Stomach (tissue), 9 donors: ENCODE data around the gene SPEM2. TPM values are rescaled to one million over a fixed set of nuclear protein-coding genes. Genes with fewer than 3 reads are reported as not detected.

Experiments used
- DNase-seq, 2 donors: peaks; one replicate each; pipeline versions ENCODE4 v3.0.0 to v3.0.0-alpha.2; 2013 to 2019
- H3K27ac ChIP-seq, 5 donors: fragments of 200-600 bp in 4 of 5; sonication (generic) in 4 of 5; one replicate each; pipeline ENCODE4 v1.5.1; 2013 to 2019; ENCODE audit warnings: mild to moderate bottlenecking in 1 of 5, moderate library complexity in 1 of 5
- H3K27me3 ChIP-seq, 3 donors: fragments of 200-600 bp; sonication (generic); one replicate each; pipeline ENCODE4 v1.5.1; 2017 to 2019; ENCODE audit warnings: mixed run types in 1 of 3
- H3K36me3 ChIP-seq, 4 donors: fragments of 200-600 bp; sonication (generic); 1 replicate in 3 of 4; 2 replicates in 1 of 4; pipeline ENCODE4 v1.5.1; 2016 to 2019
- H3K4me1 ChIP-seq, 4 donors: fragments of 200-600 bp; sonication (generic); one replicate each; pipeline ENCODE4 v1.5.1; 2016 to 2019
- H3K4me3 ChIP-seq, 4 donors: fragments of 200-600 bp; sonication (generic) in 3 of 4; one replicate each; pipeline ENCODE4 v1.5.1; 2016 to 2019; ENCODE audit warnings: mild to moderate bottlenecking in 1 of 4
- H3K9me3 ChIP-seq, 4 donors: fragments of 200-600 bp; sonication (generic); one replicate each; pipeline ENCODE4 v1.5.1; 2016 to 2019
- CTCF ChIP-seq, 7 experiments: fragments of 450-650 bp in 4 of 7; fragments of 200-600 bp in 3 of 7; sonication (generic) in 3 of 7; IDR thresholded peaks; one replicate each; pipeline ENCODE4 v1.5.1; 2016 to 2019; ENCODE audit warnings: antibody characterized with exemption in 7 of 7, control low read depth in 2 of 7, mild to moderate bottlenecking in 1 of 7
- EP300 ChIP-seq: sonication (generic); formaldehyde crosslinking; IDR thresholded peaks from one replicate; pipeline ENCODE4 v1.6.1; 2017; ENCODE audit warnings: antibody characterized with exemption
- POLR2A ChIP-seq, 4 donors: fragments of 450-650 bp; IDR thresholded peaks; one replicate each; pipeline ENCODE4 v1.6.1; 2016; ENCODE audit warnings: antibody characterized with exemption in 4 of 4, control low read depth in 2 of 4, mild to moderate bottlenecking in 1 of 4, moderate library complexity in 1 of 4
- POLR2AphosphoS5 ChIP-seq, 3 donors: sonication (generic); formaldehyde crosslinking; IDR thresholded peaks; one replicate each; pipeline ENCODE4 v1.6.1; 2016; ENCODE audit warnings: antibody characterized with exemption in 3 of 3
- WGBS, 5 donors: extraction: QIAGEN DNeasy Blood & Tissue Kit in 3 of 5; methylation state at CpG; one replicate each; pipeline versions ENCODE4 v1.1.5 to v1.1.7; 2013 to 2018; 5-methylcytosine and 5-hydroxymethylcytosine counted together
- intact Hi-C: fragments of 100-400 bp; cut with DNase I; formaldehyde crosslinking; loops from one replicate; pipeline ENCODE4 v1.15.1; 2023; ENCODE audit warnings: low total_unique reads
- polyA plus RNA-seq, 3 donors: library from polyadenylated mRNA; stranded (reverse); fragments of 200-250 nt; gene quantifications; one replicate each; pipeline ENCODE4 v1.2.3, GENCODE V29; 2013
- total RNA-seq, 5 donors: library from RNA; depleted of rRNA; stranded (reverse); fragments of >200 nt; gene quantifications; one replicate each; pipeline versions ENCODE4 v1.1.0 to v1.2.3, GENCODE V29; 2014 to 2016
- donor health status: healthy with polysubstance abuse.
- donor health status: Bipolar disorder and iron deficiency.
- donor health status: healthy.

Gene SPEM2
- total and polyA plus RNA-seq, 8 donors = not detected

GRCh38 chr17:7437369-7437863, 12.0 kb downstream of the SPEM2 start:
- Histone ChIP-seq H3K4me1 (peaks cover 34 to 68% (median 63%) of the 10 kb centered on the region in 4 donors), H3K36me3 (no peaks in the 10 kb centered on the region), H3K4me3 (peak overlapping the region; percentile 47 to 62 (median 54)), H3K27ac (peak overlapping the region; percentile 79 to 90 (median 84)), H3K27me3 (peaks cover 11 to 88% (median 40%) of the 10 kb centered on the region in 3 donors), H3K9me3 (no peaks in the 10 kb centered on the region)
- TF ChIP-seq POLR2AphosphoS5 (IDR thresholded peaks at IDR 0.05) (no peak), CTCF (IDR thresholded peaks at IDR 0.05) (no peak), POLR2A (IDR thresholded peaks at IDR 0.05) (no peak), EP300 (no peak)
- 30 to 68% (median 36%) methylated on average over 11 to 31 of the region's 31 CpGs for WGBS, 5 donors
- no peak for DNase-seq
- intact Hi-C loops = loop anchor here (5.0 kb wide), 1 partner anchor 40 kb away; the partner anchor contains the start of gene ZBTB4

- no peak for TF ChIP-seq EP300
- no peak for TF ChIP-seq POLR2A (IDR thresholded peaks at IDR 0.05)
- no peak for TF ChIP-seq CTCF (IDR thresholded peaks at IDR 0.05)
- TF ChIP-seq POLR2AphosphoS5 (IDR thresholded peaks at IDR 0.05) = no peak
- peak; percentile 53 to 87 for DNase-seq
- no peaks in the 10 kb centered on the region for H3K36me3 ChIP-seq
- 20 to 36% (median 23%) methylated on average over 24 to 48 of the region's 48 CpGs for WGBS, 5 donors
- H3K4me3 ChIP-seq = peak overlapping the region; percentile 25 to 62 (median 46)
- no peaks in the 10 kb centered on the region for H3K9me3 ChIP-seq
- peaks cover 34 to 68% (median 63%) of the 10 kb centered on the region in 4 donors for H3K4me1 ChIP-seq
- intact Hi-C loops = loop anchor here (5.0 kb wide), 1 partner anchor 39 kb away; the partner anchor contains the start of gene ZBTB4
- peaks cover 11 to 94% (median 40%) of the 10 kb centered on the region in 3 donors for H3K27me3 ChIP-seq
- peak overlapping the region in 2 of 5 donors; percentile 24 to 29 for H3K27ac ChIP-seq
Measured at GRCh38 chr17:7437950-7438614, 12.7 kb downstream of the SPEM2 start.

- Histone ChIP-seq H3K4me1 (peaks cover 34 to 68% (median 63%) of the 10 kb centered on the region in 4 donors), H3K27ac (peak overlapping the region in 1 of 5 donors; percentile 24), H3K27me3 (peaks cover 11 to 94% (median 40%) of the 10 kb centered on the region in 3 donors), H3K4me3 (peak overlapping the region; percentile 25 to 62 (median 46)), H3K36me3 (no peaks in the 10 kb centered on the region), H3K9me3 (no peaks in the 10 kb centered on the region)
- DNase-seq = no peak
- WGBS, 5 donors = 47 to 56% (median 54%) methylated on average over 11 of the region's 11 CpGs
- intact Hi-C loops = loop anchor here (5.0 kb wide), 1 partner anchor 38 kb away; the partner anchor contains the start of gene ZBTB4
- TF ChIP-seq EP300 = no peak
Measured at GRCh38 chr17:7438656-7439460, 13.4 kb downstream of the SPEM2 start.

- no peaks in the 10 kb centered on the region for H3K9me3 ChIP-seq
- peak within 1 kb of the TSS; percentile 34 to 62 (median 46) for H3K4me3 ChIP-seq
- WGBS, 5 donors = 0 to 2% (median 2%) methylated on average over 29 to 50 of the region's 50 CpGs
- H3K27ac ChIP-seq = peak within 1 kb of the TSS in 2 of 5 donors; percentile 24 to 29
- H3K4me1 ChIP-seq = peaks cover 34 to 68% (median 62%) of the 10 kb centered on the region in 4 donors
- peak in 1 of 2 donors; percentile 49 for DNase-seq
- no peak for TF ChIP-seq CTCF (IDR thresholded peaks at IDR 0.05)
- no peak for TF ChIP-seq EP300
- TF ChIP-seq POLR2A (IDR thresholded peaks at IDR 0.05) = no peak
- no peak for TF ChIP-seq POLR2AphosphoS5 (IDR thresholded peaks at IDR 0.05)
- no peaks in the 10 kb centered on the region for H3K36me3 ChIP-seq
- H3K27me3 ChIP-seq = peaks cover 11 to 93% (median 40%) of the 10 kb centered on the region in 3 donors
- intact Hi-C loops = loop anchor here (5.0 kb wide), 1 partner anchor 38 kb away; the partner anchor contains the start of gene ZBTB4
Measured at GRCh38 chr17:7439462-7440112, 14.2 kb downstream of the SPEM2 start, which contains the start of gene FGF11. Gene FGF11 (plus strand): TSS chr17:7439512. CDS start chr17:7439621, 109 bp downstream.
